A673 (cell line): ENCODE data around the gene ZNF516. TPM values are rescaled to one million over a fixed set of nuclear protein-coding genes. Genes with fewer than 3 reads are reported as not detected.

Experiments
- BruUV-seq: library from RNA; stranded (reverse); fragments of 400-500 nt; replicated peaks from 2 replicates; lab custom pipeline; 2021; lab: Mats Ljungman, UMichigan
- CTCF ChIA-PET: fragments of 300-600 bp; sonication (Branson Sonifier 250); formaldehyde crosslinking; loops from one replicate; lab custom pipeline; 2022; ENCODE audit warnings: antibody characterized with exemption; lab: Charles Lee
- POLR2A ChIA-PET: fragments of 300-600 bp; sonication (Branson Sonifier 250); formaldehyde crosslinking; loops from one replicate; lab custom pipeline; 2022; ENCODE audit warnings: antibody characterized with exemption; ENCODE audit not compliant: low non-redundant PET; lab: Charles Lee
- DNase-seq: peaks from one replicate; pipeline ENCODE4 v3.0.0-alpha.2; 2015; ENCODE audit warnings: low spot score
- H3K27ac ChIP-seq: fragments of 200-600 bp; sonication (generic); 2 replicates; pipeline ENCODE4 v1.5.1; 2016; ENCODE audit warnings: mixed run types, low read depth, mild to moderate bottlenecking, mixed read lengths, antibody characterized with exemption, low read length; ENCODE audit not compliant: poor library complexity, severe bottlenecking
- H3K27me3 ChIP-seq: fragments of 200-600 bp; sonication (generic); replicated peaks from 2 replicates; pipeline ENCODE4 v1.6.1; 2017; ENCODE audit warnings: mixed run types, low read depth, mild to moderate bottlenecking, mixed read lengths, antibody characterized with exemption, low read length; ENCODE audit not compliant: insufficient read depth, poor library complexity
- H3K36me3 ChIP-seq: fragments of 200-600 bp; sonication (generic); 2 replicates; pipeline ENCODE4 v1.6.1; 2016; ENCODE audit warnings: mixed run types, mild to moderate bottlenecking, mixed read lengths, antibody characterized with exemption, low read length; ENCODE audit not compliant: insufficient read depth, poor library complexity, severe bottlenecking
- H3K4me1 ChIP-seq: fragments of 200-600 bp; sonication (generic); 2 replicates; pipeline ENCODE4 v1.6.1; 2017; ENCODE audit warnings: mixed run types, mild to moderate bottlenecking, mixed read lengths, antibody characterized with exemption, low read length; ENCODE audit not compliant: insufficient read depth, poor library complexity, severe bottlenecking
- H3K4me3 ChIP-seq: fragments of 200-600 bp; sonication (generic); 2 replicates; pipeline ENCODE4 v1.5.1; 2016; ENCODE audit warnings: low read depth, mixed run types, mild to moderate bottlenecking, mixed read lengths, low read length; ENCODE audit not compliant: poor library complexity, severe bottlenecking
- H3K9me3 ChIP-seq: fragments of 200-600 bp; sonication (generic); 2 replicates; pipeline ENCODE4 v1.6.1; 2016; ENCODE audit warnings: mixed run types, low read depth, mild to moderate bottlenecking, mixed read lengths, antibody characterized with exemption, low read length; ENCODE audit not compliant: poor library complexity, severe bottlenecking
- CTCF ChIP-seq: fragments of 300-800, 200-600 bp; sonication (generic); conservative IDR thresholded peaks from 2 replicates; pipeline ENCODE4 v1.5.1; 2017; ENCODE audit warnings: low read depth, mild to moderate bottlenecking, antibody characterized with exemption, low read length, moderate library complexity, mixed read lengths
- EZH2 ChIP-seq: fragments of 200-600 bp; sonication (generic); IDR thresholded peaks from 2 replicates; pipeline ENCODE4 v1.6.1; 2017; ENCODE audit warnings: borderline replicate concordance, low read depth, mild to moderate bottlenecking, mixed read lengths, antibody characterized with exemption, low read length; ENCODE audit not compliant: poor library complexity, severe bottlenecking
- intact Hi-C: fragments of 100-400 bp; cut with micrococcal nuclease; formaldehyde crosslinking; loops from one replicate; pipeline ENCODE4 v1.10.0; 2022; ENCODE audit not compliant: unreplicated experiment
- total RNA-seq: library from RNA; stranded (reverse); gene quantifications from 2 replicates; pipeline ENCODE4 v1.2.3, GENCODE V29; 2021

ZNF516 gene
- total RNA-seq, 1 experiment from 2014 or later, result 32.3 TPM

GRCh38 chr18:76502551-76502950 lies 7.5 kb upstream of the ZNF516 start:
- ChIA-PET POLR2A (interaction anchor here (0.6 kb wide), 1 partner anchor 22 kb away, joined by 3 read pairs; no protein-coding TSS in a partner anchor), CTCF (no interaction called here)
- no peak overlapping the region for H3K27ac ChIP-seq
- no TSS peak for BruUV-seq
- peaks cover 10% of the 10 kb centered on the region for H3K4me1 ChIP-seq
- DNase-seq, result no peak
- TF ChIP-seq CTCF (no peak), EZH2 (no peak)
- intact Hi-C loops, result no loop called here
- no peaks in the 10 kb centered on the region for H3K27me3 ChIP-seq
- H3K36me3 ChIP-seq, result no peaks in the 10 kb centered on the region
- H3K9me3 ChIP-seq, result no peaks in the 10 kb centered on the region
- H3K4me3 ChIP-seq, result no peak overlapping the region

- no peak overlapping the region for H3K4me3 ChIP-seq
- DNase-seq, result no peak
- H3K4me1 ChIP-seq, result peaks cover 15% of the 10 kb centered on the region
- no peak overlapping the region for H3K27ac ChIP-seq
- no peaks in the 10 kb centered on the region for H3K27me3 ChIP-seq
- CTCF ChIA-PET, result no interaction called here
- H3K9me3 ChIP-seq, result no peaks in the 10 kb centered on the region
- BruUV-seq, result no TSS peak
- POLR2A ChIA-PET, result interaction anchor here (0.5 kb wide), 1 partner anchor 12 kb away, joined by 4 read pairs; no protein-coding TSS in a partner anchor
- intact Hi-C loops, result loop anchor here (5.0 kb wide), 1 partner anchor 92 kb away; no protein-coding TSS in a partner anchor
- TF ChIP-seq EZH2 (no peak), CTCF (no peak)
- no peaks in the 10 kb centered on the region for H3K36me3 ChIP-seq
These were observed 4.7 kb upstream of the ZNF516 start for GRCh38 chr18:76499637-76500340.

GRCh38 chr18:76499021-76499420 lies 4.0 kb upstream of the ZNF516 start:
- H3K4me1 ChIP-seq, result peaks cover 15% of the 10 kb centered on the region
- ChIA-PET CTCF (no interaction called here), POLR2A (no interaction called here)
- H3K36me3 ChIP-seq, result no peaks in the 10 kb centered on the region
- no TSS peak for BruUV-seq
- intact Hi-C loops, result loop anchor here (5.0 kb wide), 1 partner anchor 92 kb away; no protein-coding TSS in a partner anchor
- H3K27me3 ChIP-seq, result no peaks in the 10 kb centered on the region
- H3K9me3 ChIP-seq, result no peaks in the 10 kb centered on the region
- DNase-seq, result no peak
- no peak overlapping the region for H3K4me3 ChIP-seq
- TF ChIP-seq EZH2, result no peak
- TF ChIP-seq CTCF, result no peak
- H3K27ac ChIP-seq, result no peak overlapping the region
